HG03439 (cell line): ENCODE measurements around the gene EPRS1.

Experiments
- ATAC-seq: cut with Tn5 transposase; IDR thresholded peaks from one replicate; pipeline ENCODE4 v1.9.1; 2021; ENCODE audit warnings: mild to moderate bottlenecking, moderate library complexity; ENCODE audit not compliant: unreplicated experiment

The EPRS1 gene

DNA sequence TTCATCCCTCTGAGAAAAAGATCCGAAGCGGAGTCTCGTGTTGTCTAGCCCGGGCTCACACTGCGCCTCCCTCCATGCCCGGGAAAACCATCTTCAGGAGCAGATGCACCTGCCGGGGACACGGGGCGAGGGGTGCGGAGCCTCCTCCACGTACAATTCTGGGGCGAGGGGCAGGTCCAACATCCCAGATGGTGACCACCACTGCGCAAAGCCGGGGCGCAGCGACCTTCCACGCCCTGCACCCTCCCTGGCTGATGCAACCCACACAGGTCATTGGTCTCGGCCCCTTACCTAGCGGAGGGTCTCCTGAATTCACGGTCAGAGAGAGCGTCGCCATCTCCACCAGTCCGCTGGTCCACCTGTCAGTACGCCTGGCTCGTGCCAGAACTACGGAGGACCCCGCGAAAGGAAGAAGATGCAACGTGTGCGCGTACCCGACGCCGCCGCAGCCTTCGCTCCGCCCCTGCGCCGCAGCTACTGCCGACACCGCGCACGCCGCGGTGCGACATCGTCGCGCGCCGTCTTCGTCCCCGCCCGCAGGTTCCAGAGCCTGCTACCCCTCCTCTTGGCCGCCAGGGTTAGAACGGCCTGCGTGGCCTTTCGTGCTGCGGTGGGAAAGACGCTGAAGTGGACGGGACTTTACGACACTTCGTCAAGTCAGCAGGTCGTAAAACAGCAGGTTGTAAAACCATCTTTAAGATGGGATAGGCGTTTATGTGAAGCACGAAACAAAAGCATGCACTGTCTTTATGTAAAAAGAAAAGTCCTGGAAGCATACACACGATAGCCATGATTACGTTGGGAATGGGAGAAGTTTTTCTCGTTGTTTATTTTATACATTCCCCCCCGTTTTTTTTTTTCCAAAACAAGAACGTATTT, at the start of gene EPRS1:
Gene EPRS1, minus strand, starts transcription at position 454 of the 879 bp plus-strand sequence. Its CDS starts 117 bp downstream, at position 337.
- ATAC-seq, result peak; percentile 97

DNA sequence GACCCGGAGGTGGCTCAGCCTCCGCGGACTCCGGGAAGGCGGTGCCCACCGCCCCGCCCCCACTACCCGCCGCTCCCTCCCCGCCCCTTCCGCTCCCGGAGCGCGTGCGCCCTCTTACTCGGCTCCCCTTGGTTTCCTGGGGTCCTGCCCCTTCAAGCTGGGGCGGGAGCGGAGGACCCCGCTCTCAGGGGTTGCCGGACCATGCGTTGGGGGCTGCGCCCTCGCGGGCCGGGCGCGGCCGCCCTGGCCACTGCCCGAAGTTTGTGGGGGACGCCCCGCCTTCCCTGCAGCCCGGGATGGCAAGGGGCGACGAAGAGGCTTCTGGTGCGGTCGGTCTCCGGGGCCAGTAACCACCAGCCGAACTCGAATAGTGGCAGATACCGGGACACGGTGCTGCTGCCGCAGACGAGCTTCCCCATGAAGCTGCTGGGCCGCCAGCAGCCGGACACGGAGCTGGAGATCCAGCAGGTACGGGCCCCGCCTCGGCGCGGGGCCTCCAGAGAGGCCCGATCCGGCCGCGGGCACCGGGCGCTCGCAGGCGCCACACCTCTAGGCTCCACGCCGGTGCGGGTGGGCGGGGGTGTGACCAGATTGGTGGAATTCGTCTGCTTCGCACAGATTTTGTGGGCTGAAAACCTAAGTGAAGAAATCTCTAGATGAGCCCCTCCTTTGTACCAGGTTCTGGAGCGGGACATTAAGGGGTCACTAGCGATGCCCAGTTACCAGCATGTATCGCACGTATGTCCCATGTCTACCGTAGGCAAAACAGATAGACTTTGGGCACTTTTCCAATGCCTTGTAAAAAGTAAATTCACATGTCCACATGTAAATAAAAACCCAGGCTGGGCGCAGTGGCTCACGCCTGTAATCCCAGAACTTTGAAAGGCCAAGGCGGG, 48.0 kb upstream of the EPRS1 start, which contains the start of gene IARS2:
Gene IARS2, plus strand, starts transcription at position 117 of the 896 bp plus-strand sequence. Its CDS starts 85 bp downstream, at position 202.
- peak; percentile 48 for ATAC-seq

DNA sequence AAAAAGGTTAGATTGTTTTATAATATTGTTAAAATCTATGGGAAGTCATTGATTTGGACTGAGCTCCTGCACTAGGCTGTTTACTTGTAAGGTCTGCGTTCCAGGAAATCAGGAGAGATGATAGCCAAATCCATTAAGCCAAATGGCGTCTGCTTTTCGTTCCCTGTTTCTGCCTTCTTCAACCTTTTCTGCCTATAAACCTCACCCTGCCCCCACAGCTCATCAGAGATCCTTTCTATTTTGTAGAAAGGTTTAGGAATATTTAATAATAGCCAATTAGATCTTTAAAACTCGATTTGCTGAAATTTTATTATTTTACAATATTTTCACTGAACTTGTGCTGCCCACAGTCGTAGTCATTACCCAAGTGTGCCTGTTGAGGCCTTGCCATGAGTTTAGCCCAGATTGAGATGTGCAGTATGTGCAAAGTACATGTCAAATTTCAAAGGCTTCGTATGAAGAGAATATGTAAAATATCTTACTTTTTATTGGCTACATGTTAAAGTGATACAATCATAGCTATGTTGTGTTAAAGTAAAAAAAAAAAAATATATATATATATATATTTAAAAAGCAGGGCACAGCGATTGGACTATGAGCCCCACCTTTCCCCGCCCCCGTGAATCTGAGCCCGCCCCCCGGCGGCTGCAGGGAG, 47.2 kb upstream of the EPRS1 start:
- peak; percentile 5 for ATAC-seq

DNA sequence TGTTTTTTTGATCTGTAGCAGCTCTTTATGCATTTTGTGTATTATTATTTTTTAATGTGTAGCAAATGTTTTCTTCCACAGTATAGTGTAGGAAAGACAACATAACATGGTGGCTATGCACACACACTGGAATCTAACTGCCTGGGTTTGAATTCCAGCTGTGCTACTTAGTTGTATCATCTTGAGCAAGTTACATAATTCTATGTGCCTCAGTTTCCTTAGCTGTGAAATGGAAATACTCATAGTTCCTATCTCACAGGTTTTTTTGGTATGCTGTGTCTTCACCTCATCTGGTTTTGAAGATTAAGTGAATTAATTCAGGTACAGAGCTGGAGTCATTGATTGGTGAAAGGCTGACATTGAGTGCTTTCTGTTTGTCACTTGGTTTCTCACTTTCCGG, 46.4 kb upstream of the EPRS1 start:
- no peak for ATAC-seq

- peak; percentile 69 for ATAC-seq
Observed at GRCh38 chr1:220089650-220090556, 43.6 kb upstream of the EPRS1 start, which contains the start of gene BPNT1. Gene BPNT1 (minus strand): TSS chr1:220089788. CDS start chr1:220079846, 9,942 bp downstream.

- peak; percentile 34 for ATAC-seq
Observed at GRCh38 chr1:220086261-220086686, 40.0 kb upstream of the EPRS1 start.

DNA sequence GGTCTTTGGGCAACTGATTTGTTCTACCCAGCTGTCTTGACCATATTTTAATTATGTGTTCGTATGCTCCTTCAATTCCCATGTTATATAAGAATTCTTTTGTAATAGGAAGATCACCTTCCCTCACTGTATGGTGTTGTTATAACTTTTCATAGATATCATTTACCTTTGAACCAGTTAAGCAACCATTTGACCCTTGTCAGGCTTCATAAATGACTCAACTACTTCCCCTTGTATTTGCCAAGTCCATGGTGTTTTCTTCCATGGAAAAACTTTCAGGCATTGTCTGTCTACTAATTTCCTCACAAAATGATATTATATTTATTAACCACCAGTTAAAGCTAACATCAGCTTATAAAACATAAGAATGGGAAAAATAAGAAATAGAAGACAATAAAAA, 38.2 kb upstream of the EPRS1 start:
- ATAC-seq, result no peak

DNA sequence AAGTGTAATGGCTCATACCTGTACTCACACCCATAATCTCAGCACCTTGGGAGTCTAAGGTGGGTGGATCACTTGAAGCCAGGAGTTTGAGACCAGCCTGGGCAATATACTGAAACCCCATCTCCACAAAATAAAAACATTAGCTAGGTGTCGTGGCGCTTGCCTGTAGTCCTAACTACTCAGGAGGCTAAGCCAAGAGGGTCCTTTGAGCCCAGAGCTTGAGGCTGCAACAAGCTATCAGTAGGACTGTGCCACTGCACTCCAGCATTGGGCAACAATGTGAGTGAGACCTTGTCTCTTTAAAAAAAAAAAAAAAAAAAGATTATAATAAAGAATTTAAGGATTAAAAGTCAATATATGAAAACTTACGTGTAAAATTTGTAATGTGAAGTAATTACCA, 31.6 kb upstream of the EPRS1 start:
- no peak for ATAC-seq

DNA sequence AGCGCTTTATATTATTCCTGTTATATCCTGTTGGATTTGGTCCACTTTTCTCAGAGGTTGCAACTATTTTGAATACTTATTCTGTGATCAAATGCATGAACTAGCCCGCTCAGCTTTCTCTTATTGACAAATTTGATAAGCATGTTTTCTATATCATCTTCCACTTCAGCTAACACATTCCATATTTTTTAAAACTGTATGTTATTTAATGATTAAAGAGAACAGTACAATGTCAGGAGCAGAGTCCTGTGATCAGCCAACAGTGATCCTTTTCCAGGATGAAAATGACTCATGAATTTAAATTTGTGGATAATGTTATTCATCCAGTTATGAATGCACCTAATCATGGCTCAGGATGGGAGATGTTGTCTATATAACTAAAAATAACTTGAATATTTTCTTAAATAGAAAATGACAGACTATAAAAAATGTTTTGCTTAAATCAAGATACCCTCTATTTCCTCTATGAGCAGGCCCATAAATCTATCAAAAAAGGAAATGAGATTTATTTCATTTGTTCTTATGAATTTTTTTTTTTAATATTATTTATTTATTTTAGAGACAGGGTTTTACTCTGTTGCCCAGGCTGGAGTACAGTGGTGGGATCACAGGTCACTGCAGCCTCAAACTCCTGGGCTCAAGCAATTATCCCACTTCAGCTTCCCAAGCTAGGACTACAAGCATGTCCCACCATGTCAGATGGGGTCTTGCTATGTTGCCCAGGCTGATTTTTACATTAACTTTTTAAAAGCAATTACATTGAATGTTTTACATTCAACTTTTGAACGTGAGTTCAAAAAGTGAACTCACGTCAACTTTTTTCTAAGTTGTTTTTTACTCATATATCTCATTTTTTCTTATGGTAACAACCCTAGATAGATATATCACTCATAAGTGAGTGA, 30.8 kb upstream of the EPRS1 start:
- no peak for ATAC-seq

- ATAC-seq, result no peak
Observed at GRCh38 chr1:220067269-220068204, 21.2 kb upstream of the EPRS1 start.

- ATAC-seq, result no peak
Observed at GRCh38 chr1:220062629-220063028, 16.3 kb upstream of the EPRS1 start.

DNA sequence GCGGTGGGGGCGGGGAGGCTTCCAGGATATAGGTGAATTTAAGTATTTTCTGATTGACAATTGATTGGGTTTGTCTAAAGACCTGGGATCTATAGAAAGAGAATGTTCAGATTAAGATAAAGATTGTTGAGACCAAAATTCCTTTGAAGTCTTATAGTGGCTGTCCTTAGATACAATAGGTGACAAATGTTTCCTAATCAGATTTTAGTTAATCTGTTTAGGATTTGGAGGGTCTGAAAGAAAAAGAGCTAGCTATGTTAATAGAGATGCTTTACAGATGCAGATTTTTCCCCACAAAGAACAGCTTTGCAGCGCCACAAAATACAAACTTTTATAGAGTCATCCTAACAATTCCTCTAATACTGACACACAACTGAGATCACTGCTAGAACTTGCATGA, 14.6 kb upstream of the EPRS1 start:
- ATAC-seq, result no peak

GRCh38 chr1:220056374-220056773, 10.1 kb upstream of the EPRS1 start:
- ATAC-seq, result no peak

DNA sequence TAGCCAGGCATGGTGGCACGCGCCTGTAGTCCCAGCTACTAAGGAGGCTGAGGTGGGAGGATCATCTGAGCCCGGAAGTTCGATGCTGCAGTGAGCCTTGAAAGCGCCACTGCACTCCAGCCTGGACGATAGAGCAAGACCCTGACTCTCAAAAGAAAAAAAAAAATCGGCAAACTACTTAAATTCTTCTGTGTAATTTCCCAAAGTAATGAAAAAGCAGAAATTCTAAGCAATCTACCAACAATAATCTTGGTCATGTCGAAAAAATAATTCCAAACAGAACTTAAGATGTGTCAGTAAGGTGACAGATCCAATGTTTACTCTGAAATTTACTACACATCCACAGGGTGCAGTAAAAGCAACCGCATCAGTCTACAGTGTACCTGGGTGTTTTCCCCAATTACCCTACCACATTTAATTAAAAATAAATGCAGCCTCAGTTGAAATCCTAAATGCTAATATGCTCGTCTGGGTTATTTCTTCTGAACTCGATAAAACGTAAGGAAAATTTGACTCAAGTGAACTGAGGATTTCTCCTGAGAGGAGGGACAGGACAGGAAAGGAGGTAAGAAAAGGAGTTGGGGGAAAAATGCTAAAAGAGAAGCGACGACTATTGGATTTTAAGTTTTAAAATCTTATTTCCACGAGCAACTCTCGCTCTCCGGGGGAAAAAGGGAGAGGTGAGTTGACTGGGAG, 801 bp downstream of the EPRS1 start:
- peak; percentile 27 for ATAC-seq

GRCh38 chr1:220044678-220045355, 1.5 kb downstream of the EPRS1 start:
- no peak for ATAC-seq

DNA sequence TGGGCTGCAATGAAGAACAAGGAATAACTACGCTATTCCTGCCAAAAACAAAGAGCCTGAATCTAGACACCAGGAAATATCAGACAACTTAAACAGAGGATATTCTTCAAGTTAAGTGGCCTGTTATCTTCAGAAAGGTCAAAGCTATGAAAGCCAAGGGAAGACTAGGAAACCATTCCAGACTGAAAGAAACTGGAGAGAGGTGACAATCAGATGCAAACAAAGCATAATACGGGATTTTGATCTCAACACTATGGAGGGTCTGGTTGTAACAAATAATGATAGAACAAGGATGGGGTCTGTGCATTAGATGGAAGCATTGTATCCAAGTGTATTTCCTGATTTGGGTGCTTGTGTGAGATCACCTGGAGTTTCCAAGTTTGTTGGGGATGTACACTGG, 2.7 kb downstream of the EPRS1 start:
- no peak for ATAC-seq
